Measurements from ENCODE around the gene MEGF11. TPM values are rescaled to one million over a fixed set of nuclear protein-coding genes. Genes with fewer than 3 reads are reported as not detected.

Gene MEGF11
- total RNA-seq, 1 donor from 2014 or later, result 0.06 TPM

DNA sequence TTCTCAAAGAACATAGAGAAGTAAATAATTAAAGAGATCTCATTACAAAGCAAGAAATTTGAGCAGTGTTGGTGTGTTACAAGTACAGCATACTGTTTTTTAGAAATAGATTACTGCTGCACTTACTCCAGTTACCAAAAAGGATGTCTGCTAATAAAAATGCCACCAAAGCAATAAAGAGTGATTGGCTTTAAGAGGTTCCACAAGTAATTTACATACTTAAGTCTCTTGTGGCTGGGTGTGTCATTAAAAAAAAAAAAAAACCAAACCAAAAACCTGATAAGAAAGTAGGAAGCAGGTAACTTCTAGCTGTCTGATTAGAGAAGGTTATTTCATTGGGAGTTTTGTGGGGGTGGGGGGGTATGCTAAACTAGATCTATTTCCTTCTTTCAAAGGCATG lies 369.0 kb downstream of the MEGF11 start:
- no peaks in the 10 kb centered on the region for H3K4me1 Mint-ChIP-seq
- no peaks in the 10 kb centered on the region for H3F3A ChIP-seq (ENCODE audit: low read depth)
- no peak overlapping the region for H3K4me3 Mint-ChIP-seq
- no peaks in the 10 kb centered on the region for H3K9me3 Mint-ChIP-seq
- no peak overlapping the region for H3K4me2 ChIP-seq
- no peaks in the 10 kb centered on the region for H3K27me3 ChIP-seq
- H3K27ac ChIP-seq, result no peak overlapping the region
- peaks cover 24% of the 10 kb centered on the region for H3K36me3 Mint-ChIP-seq
- H3K9me3 ChIP-seq (ENCODE audit: low read depth), result no peaks in the 10 kb centered on the region
- DNase-seq (ENCODE audit: low spot score), result no peak
- no peak overlapping the region for H2AFZ ChIP-seq (replicated peaks)
- H3K9ac ChIP-seq, result no peak overlapping the region
- H4K20me1 ChIP-seq (ENCODE audit: low read depth), result peaks cover 36% of the 10 kb centered on the region
- H3K27ac Mint-ChIP-seq, result no peak overlapping the region
- TF ChIP-seq, protein P1, sequence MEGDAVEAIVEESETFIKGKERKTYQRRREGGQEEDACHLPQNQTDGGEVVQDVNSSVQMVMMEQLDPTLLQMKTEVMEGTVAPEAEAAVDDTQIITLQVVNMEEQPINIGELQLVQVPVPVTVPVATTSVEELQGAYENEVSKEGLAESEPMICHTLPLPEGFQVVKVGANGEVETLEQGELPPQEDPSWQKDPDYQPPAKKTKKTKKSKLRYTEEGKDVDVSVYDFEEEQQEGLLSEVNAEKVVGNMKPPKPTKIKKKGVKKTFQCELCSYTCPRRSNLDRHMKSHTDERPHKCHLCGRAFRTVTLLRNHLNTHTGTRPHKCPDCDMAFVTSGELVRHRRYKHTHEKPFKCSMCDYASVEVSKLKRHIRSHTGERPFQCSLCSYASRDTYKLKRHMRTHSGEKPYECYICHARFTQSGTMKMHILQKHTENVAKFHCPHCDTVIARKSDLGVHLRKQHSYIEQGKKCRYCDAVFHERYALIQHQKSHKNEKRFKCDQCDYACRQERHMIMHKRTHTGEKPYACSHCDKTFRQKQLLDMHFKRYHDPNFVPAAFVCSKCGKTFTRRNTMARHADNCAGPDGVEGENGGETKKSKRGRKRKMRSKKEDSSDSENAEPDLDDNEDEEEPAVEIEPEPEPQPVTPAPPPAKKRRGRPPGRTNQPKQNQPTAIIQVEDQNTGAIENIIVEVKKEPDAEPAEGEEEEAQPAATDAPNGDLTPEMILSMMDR (IDR thresholded peaks at IDR 0.05), result no peak
- H3K4me1 ChIP-seq, result no peaks in the 10 kb centered on the region
- no peak overlapping the region for H3K4me3 ChIP-seq
- H3K27me3 Mint-ChIP-seq (ENCODE audit: insufficient read depth, low read depth), result no peaks in the 10 kb centered on the region
- peaks cover 27% of the 10 kb centered on the region for H3K36me3 ChIP-seq
- peaks cover 24% of the 10 kb centered on the region for H3K79me2 ChIP-seq (ENCODE audit: low read depth)

- no peaks in the 10 kb centered on the region for H3K9me3 Mint-ChIP-seq
- no peaks in the 10 kb centered on the region for H3K27me3 Mint-ChIP-seq (ENCODE audit: insufficient read depth, low read depth)
- Histone ChIP-seq H2AFZ (replicated peaks) (no peak overlapping the region), H3K4me3 (no peak overlapping the region), H4K20me1 (ENCODE audit: low read depth) (peaks cover 39% of the 10 kb centered on the region), H3K36me3 (peaks cover 28% of the 10 kb centered on the region), H3K9me3 (ENCODE audit: low read depth) (no peaks in the 10 kb centered on the region), H3K79me2 (ENCODE audit: low read depth) (peaks cover 14% of the 10 kb centered on the region), H3F3A (ENCODE audit: low read depth) (no peaks in the 10 kb centered on the region), H3K27me3 (no peaks in the 10 kb centered on the region), H3K4me1 (no peaks in the 10 kb centered on the region), H3K27ac (no peak overlapping the region), H3K9ac (no peak overlapping the region), H3K4me2 (no peak overlapping the region)
- peaks cover 27% of the 10 kb centered on the region for H3K36me3 Mint-ChIP-seq
- no peak overlapping the region for H3K4me3 Mint-ChIP-seq
- no peak overlapping the region for H3K27ac Mint-ChIP-seq
- DNase-seq (ENCODE audit: low spot score), result no peak
- no peak for TF ChIP-seq EZH2 (IDR thresholded peaks at IDR 0.05)
- TF ChIP-seq EZH2phosphoT487 (IDR thresholded peaks at IDR 0.05), result no peak
- TF ChIP-seq, protein P1 (IDR thresholded peaks at IDR 0.05), result no peak
- no peaks in the 10 kb centered on the region for H3K4me1 Mint-ChIP-seq
These were observed 370.0 kb downstream of the MEGF11 start for GRCh38 chr15:65883571-65883970.

GRCh38 chr15:65881766-65882434 lies 371.6 kb downstream of the MEGF11 start:
- H4K20me1 ChIP-seq (ENCODE audit: low read depth), result peaks cover 49% of the 10 kb centered on the region
- peaks cover 37% of the 10 kb centered on the region for H3K36me3 ChIP-seq
- peaks cover 24% of the 10 kb centered on the region for H3K36me3 Mint-ChIP-seq

More at GRCh38 chr15:65881766-65882434, 371.6 kb downstream of the MEGF11 start:
- H3K27me3 ChIP-seq, result no peaks in the 10 kb centered on the region
- H3K27me3 Mint-ChIP-seq (ENCODE audit: insufficient read depth, low read depth), result no peaks in the 10 kb centered on the region
- H3K4me1 Mint-ChIP-seq, result no peaks in the 10 kb centered on the region
- no peak overlapping the region for H3K27ac Mint-ChIP-seq
- H3K27ac ChIP-seq, result no peak overlapping the region
- no peak overlapping the region for H3K4me2 ChIP-seq
- no peak overlapping the region for H3K4me3 ChIP-seq
- DNase-seq (ENCODE audit: low spot score), result no peak
- no peaks in the 10 kb centered on the region for H3F3A ChIP-seq (ENCODE audit: low read depth)
- no peaks in the 10 kb centered on the region for H3K9me3 ChIP-seq (ENCODE audit: low read depth)
- H3K79me2 ChIP-seq (ENCODE audit: low read depth), result peaks cover 19% of the 10 kb centered on the region
- no peak overlapping the region for H3K4me3 Mint-ChIP-seq
- no peaks in the 10 kb centered on the region for H3K4me1 ChIP-seq
- TF ChIP-seq EZH2 (IDR thresholded peaks at IDR 0.05) (no peak), EZH2phosphoT487 (IDR thresholded peaks at IDR 0.05) (no peak)
- TF ChIP-seq, protein P1 (IDR thresholded peaks at IDR 0.05), result no peak
- H2AFZ ChIP-seq (replicated peaks), result no peak overlapping the region
- no peak overlapping the region for H3K9ac ChIP-seq
- no peaks in the 10 kb centered on the region for H3K9me3 Mint-ChIP-seq

Measured in neural progenitor cell (in vitro differentiated cells).